ENCODE measurements around the gene CACNA1G.

The CACNA1G gene

DNA sequence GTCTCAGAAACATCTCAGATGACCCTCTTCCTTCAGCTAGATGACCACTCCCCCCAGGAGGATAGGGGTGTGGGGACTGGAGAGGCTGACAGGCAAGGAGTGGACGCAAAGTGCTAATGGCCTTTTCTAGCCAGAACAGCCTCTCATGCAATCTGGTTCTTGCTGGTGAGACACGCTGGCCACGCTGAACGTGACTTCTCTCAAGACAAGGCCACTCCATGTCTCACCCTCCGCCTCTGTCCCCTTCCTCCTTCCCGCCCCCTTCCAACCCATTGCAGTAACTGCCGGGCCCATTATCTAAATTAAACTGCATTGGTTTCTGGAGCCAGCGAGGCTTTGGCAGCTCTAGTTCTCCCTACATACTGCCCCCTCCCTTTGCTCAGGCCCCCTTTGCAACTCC lies 9.5 kb downstream of the CACNA1G start:
- DNase-seq: no peak

DNA sequence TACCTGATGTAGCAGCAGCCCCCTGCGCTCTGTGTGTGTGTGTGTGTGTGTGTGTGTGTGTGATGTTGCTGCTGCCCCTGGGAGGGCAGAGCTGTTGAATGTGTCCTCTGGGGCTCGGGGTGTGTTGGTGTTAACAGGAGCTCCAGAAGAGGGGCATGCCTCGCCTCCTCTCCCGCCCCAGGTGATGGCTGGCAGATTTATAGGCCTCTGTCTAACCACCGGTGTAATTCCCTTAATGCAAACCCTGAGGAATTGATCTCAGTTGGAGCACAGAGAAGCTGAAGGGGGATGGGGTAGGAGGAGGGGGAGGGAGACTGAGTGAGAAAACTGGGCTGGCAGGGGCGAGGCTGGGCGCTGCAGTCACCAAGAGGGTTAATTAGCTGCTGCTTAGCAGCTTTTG lies 10.0 kb downstream of the CACNA1G start:
- DNase-seq: no peak

DNA sequence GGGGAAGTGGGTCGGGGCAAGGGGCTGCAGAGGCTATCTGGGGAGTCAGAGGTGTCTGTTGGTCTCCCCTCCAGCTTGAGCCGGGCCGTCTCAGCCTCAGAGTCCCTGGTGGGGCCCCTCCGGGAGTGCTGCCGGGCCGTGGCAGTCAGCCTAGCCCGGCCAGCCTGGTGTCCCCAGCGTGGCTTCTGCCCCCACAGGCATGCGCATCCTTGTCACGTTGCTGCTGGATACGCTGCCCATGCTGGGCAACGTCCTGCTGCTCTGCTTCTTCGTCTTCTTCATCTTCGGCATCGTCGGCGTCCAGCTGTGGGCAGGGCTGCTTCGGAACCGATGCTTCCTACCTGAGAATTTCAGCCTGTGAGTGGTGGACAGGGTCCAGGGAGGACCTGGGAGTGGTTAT lies 11.2 kb downstream of the CACNA1G start:
- no peak for DNase-seq

DNA sequence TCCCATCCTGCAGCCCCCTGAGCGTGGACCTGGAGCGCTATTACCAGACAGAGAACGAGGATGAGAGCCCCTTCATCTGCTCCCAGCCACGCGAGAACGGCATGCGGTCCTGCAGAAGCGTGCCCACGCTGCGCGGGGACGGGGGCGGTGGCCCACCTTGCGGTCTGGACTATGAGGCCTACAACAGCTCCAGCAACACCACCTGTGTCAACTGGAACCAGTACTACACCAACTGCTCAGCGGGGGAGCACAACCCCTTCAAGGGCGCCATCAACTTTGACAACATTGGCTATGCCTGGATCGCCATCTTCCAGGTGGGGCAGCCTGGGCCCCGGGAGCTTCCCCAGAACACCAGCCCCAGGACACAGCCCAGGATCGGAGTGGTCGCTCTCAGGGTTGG lies 12.0 kb downstream of the CACNA1G start:
- DNase-seq: no peak

DNA sequence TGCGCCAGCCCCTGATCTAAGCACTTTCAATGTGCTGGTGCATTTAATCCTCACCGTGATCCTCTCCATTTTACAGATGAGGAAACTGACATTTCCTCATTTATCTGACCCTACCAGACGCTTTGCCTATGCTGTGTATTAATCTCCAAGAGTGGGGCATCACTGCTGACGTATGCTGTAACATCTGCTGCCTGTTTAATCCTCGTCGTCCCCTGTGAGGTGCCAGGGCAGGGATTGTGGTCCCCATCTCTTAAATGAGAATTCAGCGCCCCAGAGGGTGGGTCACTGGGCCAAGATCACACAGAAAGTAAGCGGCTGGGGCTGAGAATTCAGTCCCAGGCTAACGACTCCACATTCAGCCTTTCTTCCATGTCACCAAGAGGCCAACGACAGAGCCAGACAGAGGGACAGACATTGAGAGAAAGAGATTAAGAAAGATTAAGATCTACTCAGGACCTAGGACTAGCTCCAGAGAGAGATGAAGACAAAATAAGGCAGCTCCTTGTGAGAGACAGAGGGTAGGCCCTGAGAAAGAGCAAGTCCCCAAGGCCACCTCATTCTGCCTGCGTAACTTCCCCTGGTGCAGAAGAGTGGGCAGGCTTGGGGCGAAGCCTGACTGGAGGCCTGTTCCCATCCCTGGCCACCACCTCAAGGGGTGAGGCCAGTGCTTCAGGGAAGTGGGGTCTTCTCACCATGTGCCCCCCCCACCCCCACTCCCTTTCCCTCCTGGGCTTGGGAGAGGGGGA lies 13.5 kb downstream of the CACNA1G start:
- no peak for DNase-seq

DNA sequence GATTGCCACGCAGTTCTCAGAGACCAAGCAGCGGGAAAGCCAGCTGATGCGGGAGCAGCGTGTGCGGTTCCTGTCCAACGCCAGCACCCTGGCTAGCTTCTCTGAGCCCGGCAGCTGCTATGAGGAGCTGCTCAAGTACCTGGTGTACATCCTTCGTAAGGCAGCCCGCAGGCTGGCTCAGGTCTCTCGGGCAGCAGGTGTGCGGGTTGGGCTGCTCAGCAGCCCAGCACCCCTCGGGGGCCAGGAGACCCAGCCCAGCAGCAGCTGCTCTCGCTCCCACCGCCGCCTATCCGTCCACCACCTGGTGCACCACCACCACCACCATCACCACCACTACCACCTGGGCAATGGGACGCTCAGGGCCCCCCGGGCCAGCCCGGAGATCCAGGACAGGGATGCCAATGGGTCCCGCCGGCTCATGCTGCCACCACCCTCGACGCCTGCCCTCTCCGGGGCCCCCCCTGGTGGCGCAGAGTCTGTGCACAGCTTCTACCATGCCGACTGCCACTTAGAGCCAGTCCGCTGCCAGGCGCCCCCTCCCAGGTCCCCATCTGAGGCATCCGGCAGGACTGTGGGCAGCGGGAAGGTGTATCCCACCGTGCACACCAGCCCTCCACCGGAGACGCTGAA lies 15.2 kb downstream of the CACNA1G start:
- no peak for DNase-seq

DNA sequence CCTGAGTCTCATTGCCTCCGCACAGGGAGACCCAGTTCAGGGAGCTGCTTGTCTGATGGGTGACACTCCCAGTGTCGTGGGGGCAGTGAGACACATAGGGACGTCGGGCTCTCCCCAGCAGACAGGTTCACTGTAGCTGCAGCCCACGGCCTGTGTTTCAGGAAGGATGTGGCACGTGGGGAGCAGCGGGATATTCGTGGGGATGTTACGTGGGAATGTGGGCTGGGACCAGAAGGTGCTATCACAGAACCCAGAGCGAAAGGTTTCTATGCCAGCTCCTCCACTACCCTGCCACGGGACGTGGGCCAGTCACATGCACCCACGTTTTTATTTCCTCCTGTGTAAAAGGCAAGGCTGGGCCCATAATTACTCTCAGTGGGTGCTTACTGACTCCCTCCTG lies 16.3 kb downstream of the CACNA1G start:
- no peak for DNase-seq

DNA sequence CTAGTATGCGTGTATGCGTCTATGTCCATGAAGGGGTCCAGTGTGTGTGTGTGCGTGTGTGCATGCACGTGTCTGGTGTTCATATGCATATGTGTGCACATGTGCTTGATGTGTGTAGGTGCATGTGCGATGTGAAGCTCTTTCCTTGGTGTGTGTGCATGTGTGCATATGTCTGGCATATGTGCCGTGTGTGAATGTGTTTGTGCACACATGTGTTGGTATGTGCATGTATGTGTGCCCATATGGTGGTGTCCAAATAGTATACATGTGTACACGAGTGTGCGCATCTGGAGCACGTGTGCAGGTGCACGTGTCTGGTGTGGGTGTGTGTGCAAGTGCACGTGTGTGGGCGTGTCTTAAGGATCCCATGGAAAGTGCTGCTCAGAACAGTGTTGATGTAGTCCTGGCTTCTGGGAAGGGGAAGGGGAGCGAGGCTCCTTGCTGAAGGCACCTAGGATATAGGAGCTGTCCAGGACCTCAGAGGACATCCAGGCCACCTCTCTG lies 17.0 kb downstream of the CACNA1G start:
- DNase-seq: no peak

DNA sequence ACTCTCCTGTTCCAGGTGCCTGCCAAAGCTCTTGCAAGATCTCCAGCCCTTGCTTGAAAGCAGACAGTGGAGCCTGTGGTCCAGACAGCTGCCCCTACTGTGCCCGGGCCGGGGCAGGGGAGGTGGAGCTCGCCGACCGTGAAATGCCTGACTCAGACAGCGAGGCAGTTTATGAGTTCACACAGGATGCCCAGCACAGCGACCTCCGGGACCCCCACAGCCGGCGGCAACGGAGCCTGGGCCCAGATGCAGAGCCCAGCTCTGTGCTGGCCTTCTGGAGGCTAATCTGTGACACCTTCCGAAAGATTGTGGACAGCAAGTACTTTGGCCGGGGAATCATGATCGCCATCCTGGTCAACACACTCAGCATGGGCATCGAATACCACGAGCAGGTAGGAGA lies 17.7 kb downstream of the CACNA1G start:
- DNase-seq: no peak

DNA sequence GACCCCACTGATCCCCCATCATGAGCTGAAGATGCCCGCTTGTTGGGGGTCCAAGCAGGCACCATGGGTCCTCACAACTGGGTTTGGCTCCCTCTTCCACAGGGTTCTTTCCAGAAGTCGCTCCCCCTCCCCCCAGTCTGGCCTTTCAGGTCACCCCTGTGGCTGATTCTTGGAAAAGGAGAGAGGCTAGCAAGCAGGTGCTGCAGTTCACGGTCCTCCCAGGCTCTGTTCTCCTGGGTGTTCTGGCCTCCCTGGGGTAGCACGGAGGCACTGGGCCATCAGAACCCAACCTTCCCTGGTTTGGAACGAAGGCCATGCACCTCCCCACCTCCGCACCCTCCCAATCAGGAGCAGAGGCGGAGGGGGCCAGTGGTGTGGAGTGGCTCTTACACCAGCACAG lies 18.9 kb downstream of the CACNA1G start:
- no peak for DNase-seq

DNA sequence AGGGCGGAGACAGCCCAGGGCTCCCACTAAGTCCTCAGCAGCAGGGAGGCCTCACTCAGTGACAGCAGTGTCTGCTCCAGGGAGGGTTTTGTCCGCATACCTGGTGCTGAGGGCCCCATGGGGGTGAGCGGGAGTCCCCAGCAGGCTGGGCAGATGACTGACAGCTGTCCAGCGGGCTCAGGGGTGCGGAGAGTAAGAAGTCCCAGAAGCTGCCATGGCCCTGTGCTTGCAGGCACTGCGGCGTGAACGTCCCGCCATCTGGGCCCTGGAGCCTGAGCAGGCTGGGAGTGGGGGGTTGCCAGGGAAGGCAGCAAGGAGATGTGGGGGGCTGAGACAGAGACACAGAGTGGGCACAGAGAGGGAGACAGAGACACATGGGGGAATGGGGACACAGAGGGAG lies 20.1 kb downstream of the CACNA1G start:
- no peak for DNase-seq

DNA sequence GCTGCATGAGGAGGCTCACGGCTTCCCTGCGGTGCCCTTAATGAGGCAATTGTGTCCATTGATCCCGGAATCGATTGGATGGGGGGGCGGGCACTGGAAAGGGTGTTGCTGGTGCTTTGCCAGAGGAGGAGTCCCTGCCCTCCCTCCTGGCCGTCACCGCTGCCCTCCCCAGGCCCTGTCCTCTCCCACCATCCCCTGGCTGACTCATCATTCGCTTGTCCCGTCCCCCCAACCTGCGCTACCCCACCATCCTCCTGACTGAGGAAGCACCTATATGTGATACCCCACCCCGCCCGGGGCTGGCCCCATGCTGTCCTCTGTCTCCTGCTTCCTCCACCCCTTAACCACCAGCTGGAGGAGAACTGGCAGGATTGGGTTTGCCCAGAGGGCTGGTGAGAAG lies 20.8 kb downstream of the CACNA1G start:
- no peak for DNase-seq

DNA sequence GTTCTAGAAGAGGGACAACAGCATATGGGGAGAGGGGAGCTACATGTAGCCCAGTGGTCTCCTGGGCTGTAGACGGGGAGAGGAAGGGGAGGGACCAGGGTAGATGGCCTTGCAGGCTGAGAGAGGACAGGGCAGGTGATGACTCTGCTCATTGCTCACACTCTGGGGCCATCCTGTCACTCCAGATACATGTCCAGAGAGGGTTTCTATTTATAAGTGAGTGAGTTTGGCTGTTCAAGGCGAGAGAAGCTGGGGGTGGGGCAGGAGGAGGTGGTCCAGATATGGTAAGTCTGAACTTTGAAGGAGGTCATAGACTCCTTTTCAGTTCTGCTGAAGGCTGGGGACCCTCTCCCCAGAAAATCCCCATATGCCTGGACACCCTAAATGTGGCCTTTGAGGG lies 22.2 kb downstream of the CACNA1G start:
- no peak for DNase-seq

DNA sequence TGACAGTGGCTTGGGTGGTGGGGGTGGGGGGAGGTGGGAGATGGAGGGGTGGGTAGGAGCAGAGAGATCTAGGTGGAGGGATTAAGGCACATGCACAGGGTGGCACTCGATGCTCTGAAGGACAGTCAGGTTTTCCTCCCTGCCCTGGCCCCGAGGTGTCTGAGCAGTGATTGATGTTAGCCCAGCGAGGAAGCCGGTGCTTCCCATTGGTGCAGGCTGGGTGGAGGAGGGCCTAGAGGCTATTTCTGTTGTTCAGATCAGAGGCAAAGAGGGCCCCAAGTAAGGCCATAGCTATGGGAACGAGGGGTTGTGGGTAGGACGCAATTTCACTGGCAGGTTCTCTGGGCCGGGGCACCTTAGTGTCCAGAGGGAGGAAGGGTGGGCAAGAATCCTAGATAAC lies 23.1 kb downstream of the CACNA1G start:
- no peak for DNase-seq

DNA sequence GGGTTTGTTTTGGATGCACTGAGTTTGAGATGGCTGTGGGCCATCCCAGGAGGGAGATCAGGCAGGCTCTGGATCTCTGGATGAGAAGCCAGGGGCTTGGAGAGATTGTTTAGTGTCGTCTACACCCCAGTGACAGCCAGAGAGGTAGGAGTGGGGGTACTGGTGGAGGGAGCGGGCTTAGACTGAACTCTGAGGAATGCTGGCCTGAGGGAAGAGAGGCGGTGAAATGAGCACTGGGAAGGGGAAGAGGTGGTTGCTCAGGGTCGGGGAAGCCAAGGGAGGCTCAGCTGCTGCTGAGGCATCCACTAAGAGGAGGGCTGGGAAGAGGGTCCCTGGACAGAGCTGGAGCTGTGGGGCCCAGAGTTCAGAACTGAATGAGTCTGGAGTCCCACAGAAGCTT lies 23.6 kb downstream of the CACNA1G start:
- DNase-seq: no peak

DNA sequence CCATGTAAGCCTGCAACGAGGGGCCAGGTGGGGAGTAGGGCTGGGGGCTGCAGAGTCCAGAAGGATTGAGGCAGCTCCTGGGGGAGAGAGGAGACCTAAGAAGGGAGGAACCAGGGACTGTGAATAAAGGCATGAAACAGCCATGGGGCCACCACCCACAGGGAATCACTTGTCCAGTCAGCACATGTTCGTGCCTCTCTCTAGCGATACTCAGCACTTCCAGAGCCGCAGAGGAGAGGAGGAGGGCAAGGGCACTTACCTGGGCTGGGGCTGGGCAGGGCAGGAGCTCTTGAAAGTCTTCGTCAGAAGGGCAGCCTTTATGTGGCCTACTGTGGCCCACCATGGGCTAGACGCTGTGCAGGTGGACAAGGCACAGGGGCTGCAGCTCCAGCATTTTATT lies 24.2 kb downstream of the CACNA1G start:
- DNase-seq: no peak

DNA sequence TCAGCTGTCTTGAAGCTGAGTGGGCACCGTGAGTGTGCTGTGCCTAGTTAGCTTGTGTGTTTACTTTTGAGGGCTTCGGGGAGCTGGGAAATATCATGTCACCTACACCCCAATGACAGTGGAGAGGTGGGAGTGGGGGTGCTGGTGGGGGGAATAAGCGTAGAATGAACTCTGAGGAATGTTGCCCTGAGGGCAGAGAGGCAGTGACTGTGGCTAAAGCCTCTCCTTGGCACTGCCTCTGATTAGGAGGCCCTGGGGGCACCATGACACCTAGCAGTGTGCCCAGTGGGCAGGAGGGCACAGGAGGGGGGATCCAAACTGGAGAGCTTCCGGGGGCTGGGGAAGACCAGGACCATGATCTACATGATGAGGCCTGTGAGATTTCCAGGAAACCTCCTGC lies 24.8 kb downstream of the CACNA1G start:
- DNase-seq: no peak

DNA sequence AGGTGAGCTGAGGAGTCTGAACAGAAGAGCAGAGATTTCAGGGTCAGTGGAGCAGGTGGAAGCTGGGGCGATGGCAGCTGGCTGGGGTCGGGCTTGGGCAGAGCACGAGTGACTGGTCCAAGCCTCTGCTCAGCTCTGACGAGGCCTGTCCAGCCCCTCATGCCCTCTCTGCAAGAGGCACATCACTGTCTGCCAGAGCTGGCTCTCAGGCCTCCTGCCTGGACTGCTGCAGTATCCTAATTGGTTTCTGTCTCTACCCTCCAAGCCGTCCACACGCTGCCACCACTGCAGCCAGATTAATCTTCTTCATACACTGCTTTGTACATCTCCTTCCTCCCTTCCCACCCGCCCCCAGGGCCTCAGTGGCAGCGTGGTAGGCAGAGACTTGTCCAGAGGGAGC lies 25.4 kb downstream of the CACNA1G start:
- DNase-seq: no peak

DNA sequence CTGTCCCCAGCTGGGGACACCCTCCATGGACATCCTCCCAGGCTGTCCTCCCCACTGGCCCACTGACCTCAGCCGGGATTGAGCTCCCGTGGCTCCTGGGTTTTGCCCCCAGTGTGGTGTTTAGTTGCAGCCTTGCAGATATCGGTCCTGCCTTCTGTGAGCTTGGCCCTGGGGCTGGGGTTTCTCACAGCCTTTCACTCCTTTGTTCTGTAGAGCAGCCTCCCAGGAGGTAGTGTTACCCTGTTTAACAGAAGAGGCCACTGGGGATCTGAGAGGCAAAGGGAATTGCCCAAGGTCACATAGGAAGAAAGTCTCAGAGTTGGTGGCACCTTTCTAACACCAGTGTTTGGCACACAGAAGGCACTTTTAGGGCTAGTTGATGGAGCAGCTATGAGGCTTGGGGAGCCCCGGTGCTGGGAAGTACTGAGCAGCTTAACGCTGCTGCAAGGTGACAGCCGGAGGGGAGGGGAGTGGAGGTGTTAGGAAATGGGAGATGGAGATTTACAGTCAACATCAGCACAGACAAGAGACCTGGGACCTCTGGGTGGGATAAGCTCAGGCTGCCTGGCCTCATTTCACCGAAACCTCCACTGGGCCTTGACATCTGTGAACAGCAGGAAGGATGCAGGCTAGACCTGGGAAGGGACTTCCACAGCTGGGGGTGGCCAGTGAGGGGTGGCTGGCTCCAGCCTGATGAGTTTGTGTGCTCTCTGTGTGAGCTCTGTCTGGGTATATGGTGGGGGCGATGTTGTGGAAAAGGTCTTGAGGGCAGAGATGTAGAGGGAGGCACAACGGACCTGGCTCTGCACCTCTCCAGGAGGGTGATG lies 26.1 kb downstream of the CACNA1G start:
- DNase-seq: no peak

DNA sequence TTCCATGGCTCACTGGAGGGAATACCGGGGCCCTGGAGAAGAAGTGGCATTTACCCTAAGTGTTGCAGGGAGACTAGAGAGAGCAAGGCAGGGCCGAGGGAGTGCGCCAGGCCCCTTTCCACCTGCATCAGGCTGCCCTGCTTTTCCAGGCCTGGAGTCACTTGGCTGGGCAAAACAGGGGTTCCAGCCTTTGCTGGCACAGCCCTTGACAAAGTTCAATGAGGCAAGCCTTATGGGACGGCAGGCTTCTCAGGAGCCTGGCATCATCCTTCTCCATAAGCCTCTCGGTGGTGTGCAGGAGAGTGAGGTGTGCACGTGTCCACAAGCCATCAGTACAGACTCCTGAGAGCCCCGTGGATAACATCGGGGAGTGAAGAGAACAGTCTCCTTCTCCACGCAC lies 27.1 kb downstream of the CACNA1G start:
- no peak for DNase-seq

DNA sequence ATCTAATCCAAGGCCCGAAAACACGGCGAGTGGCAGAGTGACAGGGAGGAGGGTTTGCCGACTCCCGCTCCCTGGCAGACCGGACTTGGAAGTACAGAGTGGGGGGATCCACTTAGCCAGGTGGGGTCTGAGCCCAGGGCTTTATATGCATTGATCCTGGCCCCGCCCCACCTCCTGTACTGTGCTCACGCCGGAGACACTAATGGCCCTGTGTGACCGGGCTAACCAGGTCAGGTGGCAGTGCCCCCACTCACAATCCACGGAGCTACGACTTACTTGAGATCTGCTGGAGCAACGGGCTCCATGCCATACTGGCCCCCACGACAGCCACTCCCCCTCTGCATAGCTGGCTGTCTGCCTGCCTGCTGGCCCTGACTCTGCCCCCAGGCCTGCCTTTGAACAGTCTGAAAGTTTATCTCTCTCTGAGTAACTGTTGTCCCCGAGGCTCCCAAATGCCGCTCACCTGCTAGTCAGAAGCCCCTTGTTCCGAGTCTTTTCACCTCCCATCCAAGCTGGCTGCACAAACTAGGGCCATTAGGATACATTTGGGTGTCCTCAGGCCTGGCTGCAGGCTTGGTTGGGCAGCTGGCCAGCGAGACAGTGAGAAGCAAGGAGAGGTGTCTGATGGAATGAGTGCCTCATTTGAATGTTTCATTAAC lies 28.0 kb downstream of the CACNA1G start:
- no peak for DNase-seq

DNA sequence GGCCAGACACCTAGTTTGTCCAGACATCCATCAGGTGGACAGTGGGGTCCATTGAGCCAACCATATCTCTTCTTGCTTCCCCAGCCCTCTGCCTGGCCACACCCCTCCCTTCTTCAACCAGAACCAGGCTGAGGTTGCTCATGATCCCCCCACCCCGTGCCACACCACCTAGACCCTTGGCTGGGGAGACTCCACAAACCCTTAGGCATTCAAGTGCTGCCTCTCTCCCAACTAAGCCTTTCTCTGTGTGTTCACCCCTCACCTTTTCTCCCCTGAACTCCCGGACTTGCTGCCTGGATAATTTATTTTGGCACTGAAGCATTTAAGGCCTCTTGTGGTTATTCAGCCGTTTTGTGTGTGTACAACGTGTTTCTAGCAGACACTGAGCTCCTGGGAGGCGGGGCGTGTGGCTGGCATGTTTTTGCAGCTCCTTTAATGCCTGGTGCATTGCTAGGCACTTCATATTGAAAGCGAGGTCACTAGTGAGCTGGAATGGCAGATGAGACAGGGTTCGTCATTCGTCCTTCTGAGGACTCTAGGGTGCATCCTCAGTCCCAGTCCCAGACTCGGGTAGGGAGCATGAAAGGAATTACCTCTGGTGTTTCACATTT lies 28.7 kb downstream of the CACNA1G start:
- DNase-seq: no peak

Data from CD4-positive, alpha-beta T cell treated with Interleukin-1 beta for 1 hour (primary cell).